T-helper 17 cell (primary cell): Measurements from ENCODE around the gene BBS5. TPM values are rescaled to one million over a fixed set of nuclear protein-coding genes. Genes with fewer than 3 reads are reported as not detected.
"Not testable (repeated sequence)": the region's sequence is repeated elsewhere in the genome, so short reads cannot be mapped to it uniquely, and the experiment has no call there.

Experiments
- ATAC-seq: fragments of 150-1000 bp; cut with Tn5 transposase; 2 replicates; pipeline ENCODE4 v1.10.0; 2021; ENCODE audit warnings: mild to moderate bottlenecking, moderate library complexity
- DNase-seq, 3 donors: peaks; one replicate each; pipeline versions ENCODE4 v3.0.0 to v3.0.0-alpha.2; 2020 to 2021
- H3K9me3 ChIP-seq: one replicate; pipeline ENCODE4 v1.7.0; 2013; ENCODE audit warnings: low read length, mild to moderate bottlenecking; ENCODE audit not compliant: control insufficient read depth, poor library complexity, severe bottlenecking
- H3K27ac Mint-ChIP-seq: one replicate; pipeline ENCODE4 v1.8.0; 2022; ENCODE audit warnings: mild to moderate bottlenecking, moderate library complexity, mixed read lengths
- H3K27me3 Mint-ChIP-seq: one replicate; pipeline ENCODE4 v1.8.0; 2022; ENCODE audit warnings: mixed read lengths
- H3K36me3 Mint-ChIP-seq: one replicate; pipeline ENCODE4 v1.8.0; 2022; ENCODE audit warnings: low read depth, mixed read lengths
- H3K4me1 Mint-ChIP-seq: one replicate; pipeline ENCODE4 v1.8.0; 2022; ENCODE audit warnings: mild to moderate bottlenecking, mixed read lengths
- H3K4me3 Mint-ChIP-seq: one replicate; pipeline ENCODE4 v1.8.0; 2022; ENCODE audit warnings: mild to moderate bottlenecking, moderate library complexity, mixed read lengths
- total RNA-seq, 4 donors: library from RNA in 2 of 4; stranded (reverse) in 2 of 4; gene quantifications; one replicate each; pipeline ENCODE4 v1.2.3 and lab custom pipeline; 2022 to 2026

Gene BBS5
- total RNA-seq, 2 donors from 2014 or later = 2.0 to 2.9 TPM

GRCh38 chr2:169526451-169526850, 47.2 kb downstream of the BBS5 start:
- Mint-ChIP-seq H3K27me3 (no peaks in the 10 kb centered on the region), H3K36me3 (peaks cover 2% of the 10 kb centered on the region), H3K4me1 (peaks cover 8% of the 10 kb centered on the region), H3K4me3 (no peak overlapping the region), H3K27ac (no peak overlapping the region)
- ATAC-seq = no peak
- H3K9me3 ChIP-seq = no peaks in the 10 kb centered on the region
- no peak for DNase-seq

- Mint-ChIP-seq H3K36me3 (peaks cover 2% of the 10 kb centered on the region), H3K4me1 (peaks cover 8% of the 10 kb centered on the region), H3K27me3 (no peaks in the 10 kb centered on the region), H3K27ac (peak overlapping the region; percentile 62), H3K4me3 (no peak overlapping the region)
- ATAC-seq (peak; percentile 87), DNase-seq (peak; percentile 44 to 69 (median 47))
- no peaks in the 10 kb centered on the region for H3K9me3 ChIP-seq
These were observed 49.0 kb downstream of the BBS5 start for GRCh38 chr2:169528271-169528701.

DNA sequence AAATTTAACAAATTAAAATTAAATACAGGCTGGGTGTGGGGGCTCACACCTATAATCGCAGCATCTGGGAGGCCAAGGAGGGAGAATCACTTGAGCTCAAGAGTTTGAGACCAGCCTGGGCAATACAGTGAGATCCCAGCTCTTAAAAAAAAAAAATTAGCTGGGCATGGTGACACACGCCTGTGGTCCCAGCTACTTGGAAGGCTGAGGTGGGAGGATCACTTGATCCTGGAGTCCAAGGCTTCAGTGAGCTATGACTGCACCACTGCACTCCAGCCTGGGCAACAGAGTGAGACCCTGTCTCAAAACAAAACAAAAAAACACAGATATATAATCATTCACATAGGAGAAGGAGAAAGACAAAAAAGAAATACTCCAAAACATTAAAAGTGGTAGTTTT, 60.2 kb downstream of the BBS5 start:
- not testable (repeated sequence) for H3K4me1 Mint-ChIP-seq, H3K9me3 ChIP-seq, H3K27ac Mint-ChIP-seq, H3K36me3 Mint-ChIP-seq, ATAC-seq, H3K27me3 Mint-ChIP-seq, H3K4me3 Mint-ChIP-seq, DNase-seq

- Mint-ChIP-seq H3K4me3 (no peak overlapping the region), H3K27ac (no peak overlapping the region), H3K27me3 (no peaks in the 10 kb centered on the region), H3K4me1 (peaks cover 4% of the 10 kb centered on the region), H3K36me3 (peaks cover 9% of the 10 kb centered on the region)
- H3K9me3 ChIP-seq = no peaks in the 10 kb centered on the region
- ATAC-seq (no peak), DNase-seq (no peak)
These were observed 60.9 kb downstream of the BBS5 start for GRCh38 chr2:169540146-169540545.

- Mint-ChIP-seq H3K4me1 (peaks cover 10% of the 10 kb centered on the region), H3K27me3 (no peaks in the 10 kb centered on the region), H3K36me3 (peaks cover 9% of the 10 kb centered on the region), H3K4me3 (no peak overlapping the region), H3K27ac (peak overlapping the region; percentile 45)
- DNase-seq = no peak
- no peaks in the 10 kb centered on the region for H3K9me3 ChIP-seq
- ATAC-seq = no peak
These were observed 63.1 kb downstream of the BBS5 start for GRCh38 chr2:169542433-169542832.

- H3K4me3 Mint-ChIP-seq = no peak overlapping the region
- no peaks in the 10 kb centered on the region for H3K9me3 ChIP-seq
- no peaks in the 10 kb centered on the region for H3K27me3 Mint-ChIP-seq
- H3K36me3 Mint-ChIP-seq = peaks cover 8% of the 10 kb centered on the region
- ATAC-seq = no peak
- peaks cover 11% of the 10 kb centered on the region for H3K4me1 Mint-ChIP-seq
- H3K27ac Mint-ChIP-seq = no peak overlapping the region
- no peak for DNase-seq
These were observed 67.5 kb downstream of the BBS5 start for GRCh38 chr2:169546756-169547155.

Other genes starting within 250 kb of the BBS5 start
- not detected for gene LRP2, start 117.0 kb upstream of the BBS5 start, total RNA-seq
- not detected for gene KLHL41, start 30.2 kb downstream of the BBS5 start, total RNA-seq
- gene FASTKD1, start 94.4 kb downstream of the BBS5 start, total RNA-seq = 10 to 100 TPM; 15.6 to 18.4 TPM
- gene PPIG, start 104.9 kb downstream of the BBS5 start, total RNA-seq = 10 to 100 TPM; 64.3 to 66.0 TPM
- gene CFAP210, start 214.9 kb downstream of the BBS5 start, total RNA-seq = 1 to 10 TPM; 1.6 to 3.7 TPM
- gene PHOSPHO2, start 215.0 kb downstream of the BBS5 start, total RNA-seq = 1 to 10 TPM; 3.8 to 4.2 TPM